ENCODE measurements around the gene NLRP7. TPM values are rescaled to one million over a fixed set of nuclear protein-coding genes. Genes with fewer than 3 reads are reported as not detected.

NLRP7 gene
- total and polyA plus RNA-seq, 11 donors: not detected

GRCh38 chr19:54873990-54874389 lies 73.3 kb downstream of the NLRP7 start, which contains the start of gene FCAR:
Gene FCAR (plus strand): TSS chr19:54874235. CDS start chr19:54874290, 55 bp downstream.
- H3K4me1 ChIP-seq: peaks cover 0 to 28% (median 0%) of the 10 kb centered on the region in 12 donors
- intact Hi-C loops (cut with DNase I): no loop called here
- 67 to 75% (median 72%) methylated on average over 8 of the region's 8 CpGs for WGBS, 4 donors
- TF ChIP-seq CTCF (IDR thresholded peaks at IDR 0.05): no peak
- no peak for TF ChIP-seq POLR2A (IDR thresholded peaks at IDR 0.05)
- H3K9me3 ChIP-seq: no peaks in the 10 kb centered on the region
- H3K27me3 ChIP-seq: peaks cover 0 to 4% (median 0%) of the 10 kb centered on the region in 9 donors
- H3K36me3 ChIP-seq: no peaks in the 10 kb centered on the region
- H3K4me3 ChIP-seq: peak within 1 kb of the TSS in 1 of 12 donors; percentile 41
- no peak for DNase-seq
- peak in 1 of 4 donors; percentile 39 for ATAC-seq
- H3K27ac ChIP-seq: peak within 1 kb of the TSS in 1 of 12 donors; percentile 37

Other genes with a start within 250 kb of the NLRP7 start
- gene KIR3DL3, start 223.1 kb downstream of the NLRP7 start, total RNA-seq: not detected
- gene KIR3DL3, start 223.1 kb downstream of the NLRP7 start, polyA plus RNA-seq: not detected
- under 1 TPM in 1 of 9 donors, not detected in 8; 0.37 TPM for gene KIR2DL3, start 209.0 kb downstream of the NLRP7 start, total RNA-seq
- not detected for gene KIR2DL3, start 209.0 kb downstream of the NLRP7 start, polyA plus RNA-seq
- under 1 TPM in 1 of 9 donors, not detected in 8; 0.19 TPM for gene KIR2DL1, start 177.7 kb downstream of the NLRP7 start, total RNA-seq
- not detected for gene KIR2DL1, start 177.7 kb downstream of the NLRP7 start, polyA plus RNA-seq
- gene KIR2DL4, start 143.9 kb downstream of the NLRP7 start, total RNA-seq: under 1 TPM in 1 of 9 donors, not detected in 8; 0.64 TPM
- under 1 TPM in 1 of 2 donors, not detected in 1; 0.10 TPM for gene KIR2DL4, start 143.9 kb downstream of the NLRP7 start, polyA plus RNA-seq
- gene KIR3DL1, start 131.1 kb downstream of the NLRP7 start, total RNA-seq: under 1 TPM in 3 of 9 donors, not detected in 6; 0.16 to 0.83 (median 0.19) TPM
- not detected for gene KIR3DL1, start 131.1 kb downstream of the NLRP7 start, polyA plus RNA-seq
- under 1 TPM in 1 of 9 donors, not detected in 8; 0.33 TPM for gene KIR2DS4, start 114.9 kb downstream of the NLRP7 start, total RNA-seq
- not detected for gene KIR2DS4, start 114.9 kb downstream of the NLRP7 start, polyA plus RNA-seq
- 1 to 10 TPM in 1 of 9 donors, not detected in 8; 1.1 TPM for gene KIR3DL2, start 97.1 kb downstream of the NLRP7 start, total RNA-seq
- under 1 TPM in 1 of 2 donors, not detected in 1; 0.04 TPM for gene KIR3DL2, start 97.1 kb downstream of the NLRP7 start, polyA plus RNA-seq
- gene FCAR, start 73.3 kb downstream of the NLRP7 start, total RNA-seq: 1 to 10 TPM in 2 of 9 donors, under 1 TPM in 5, not detected in 2; 0.26 to 3.9 (median 0.62) TPM
- gene FCAR, start 73.3 kb downstream of the NLRP7 start, polyA plus RNA-seq: under 1 TPM; 0.15 to 0.36 TPM
- gene NCR1, start 41.4 kb downstream of the NLRP7 start, total RNA-seq: 1 to 10 TPM in 1 of 9 donors, under 1 TPM in 1, not detected in 7; 0.33 to 1.2 TPM
- not detected for gene NCR1, start 41.4 kb downstream of the NLRP7 start, polyA plus RNA-seq
- 1 to 10 TPM in 1 of 9 donors, under 1 TPM in 4, not detected in 4; 0.12 to 5.5 (median 0.79) TPM for gene NLRP2, start 18.8 kb upstream of the NLRP7 start, total RNA-seq
- under 1 TPM in 1 of 2 donors, not detected in 1; 0.07 TPM for gene NLRP2, start 18.8 kb upstream of the NLRP7 start, polyA plus RNA-seq
- gene GP6, start 90.7 kb upstream of the NLRP7 start, total RNA-seq: 1 to 10 TPM in 1 of 9 donors, under 1 TPM in 7, not detected in 1; 0.24 to 1.7 (median 0.51) TPM
- under 1 TPM; 0.65 to 0.88 TPM for gene GP6, start 90.7 kb upstream of the NLRP7 start, polyA plus RNA-seq
- 10 to 100 TPM; 29.3 to 60.7 (median 43.0) TPM for gene RDH13, start 115.6 kb upstream of the NLRP7 start, total RNA-seq
- gene RDH13, start 115.6 kb upstream of the NLRP7 start, polyA plus RNA-seq: 10 to 100 TPM; 34.6 to 37.9 TPM
- 10 to 100 TPM in 1 of 9 donors, 1 to 10 TPM in 5, under 1 TPM in 3; 0.44 to 25.5 (median 1.5) TPM for gene EPS8L1, start 128.3 kb upstream of the NLRP7 start, total RNA-seq
- gene EPS8L1, start 128.3 kb upstream of the NLRP7 start, polyA plus RNA-seq: 1 to 10 TPM; 3.0 to 3.3 TPM
- gene PPP1R12C, start 170.1 kb upstream of the NLRP7 start, total RNA-seq: 100 to 1,000 TPM; 116 to 324 (median 209) TPM
- 100 to 1,000 TPM; 230 to 264 TPM for gene PPP1R12C, start 170.1 kb upstream of the NLRP7 start, polyA plus RNA-seq
- 100 to 1,000 TPM in 3 of 9 donors, 10 to 100 TPM in 6; 18.7 to 192 (median 58.6) TPM for gene TNNT1, start 201.7 kb upstream of the NLRP7 start, total RNA-seq
- 100 to 1,000 TPM in 1 of 2 donors, 10 to 100 TPM in 1; 23.8 to 264 TPM for gene TNNT1, start 201.7 kb upstream of the NLRP7 start, polyA plus RNA-seq
- gene TNNI3, start 210.2 kb upstream of the NLRP7 start, total RNA-seq: over 10,000 TPM in 3 of 9 donors, 1,000 to 10,000 TPM in 6; 1,912 to 14,347 (median 9,662) TPM
- gene TNNI3, start 210.2 kb upstream of the NLRP7 start, polyA plus RNA-seq: over 10,000 TPM in 1 of 2 donors, 1,000 to 10,000 TPM in 1; 3,704 to 34,502 TPM
- gene DNAAF3, start 219.1 kb upstream of the NLRP7 start, total RNA-seq: 1 to 10 TPM in 7 of 9 donors, under 1 TPM in 2; 0.56 to 5.7 (median 2.1) TPM
- 1 to 10 TPM; 1.8 to 4.4 TPM for gene DNAAF3, start 219.1 kb upstream of the NLRP7 start, polyA plus RNA-seq
- under 1 TPM in 1 of 9 donors, not detected in 8; 0.15 TPM for gene SYT5, start 232.8 kb upstream of the NLRP7 start, total RNA-seq
- not detected for gene SYT5, start 232.8 kb upstream of the NLRP7 start, polyA plus RNA-seq